DOHH2 (cell line): ENCODE results near the gene GPR160.

Experiments used
- EZH2phosphoT487 ChIP-seq: fragments of 200-600 bp; sonication (generic); IDR thresholded peaks from 2 replicates; pipeline ENCODE4 v1.6.1; 2017; ENCODE audit warnings: borderline replicate concordance, mild to moderate bottlenecking, antibody characterized with exemption, low read length, moderate library complexity, mixed read lengths
- TF ChIP-seq, protein P1 (sequence below): fragments of 200-600 bp; sonication (generic); IDR thresholded peaks from one replicate; pipeline ENCODE4 v1.5.1; 2014; ENCODE audit warnings: antibody characterized with exemption, mild to moderate bottlenecking, low read depth, low read length; ENCODE audit not compliant: poor library complexity, severe bottlenecking

GRCh38 chr3:170095771-170096170 lies 58.0 kb downstream of the GPR160 start:
- TF ChIP-seq, protein P1, sequence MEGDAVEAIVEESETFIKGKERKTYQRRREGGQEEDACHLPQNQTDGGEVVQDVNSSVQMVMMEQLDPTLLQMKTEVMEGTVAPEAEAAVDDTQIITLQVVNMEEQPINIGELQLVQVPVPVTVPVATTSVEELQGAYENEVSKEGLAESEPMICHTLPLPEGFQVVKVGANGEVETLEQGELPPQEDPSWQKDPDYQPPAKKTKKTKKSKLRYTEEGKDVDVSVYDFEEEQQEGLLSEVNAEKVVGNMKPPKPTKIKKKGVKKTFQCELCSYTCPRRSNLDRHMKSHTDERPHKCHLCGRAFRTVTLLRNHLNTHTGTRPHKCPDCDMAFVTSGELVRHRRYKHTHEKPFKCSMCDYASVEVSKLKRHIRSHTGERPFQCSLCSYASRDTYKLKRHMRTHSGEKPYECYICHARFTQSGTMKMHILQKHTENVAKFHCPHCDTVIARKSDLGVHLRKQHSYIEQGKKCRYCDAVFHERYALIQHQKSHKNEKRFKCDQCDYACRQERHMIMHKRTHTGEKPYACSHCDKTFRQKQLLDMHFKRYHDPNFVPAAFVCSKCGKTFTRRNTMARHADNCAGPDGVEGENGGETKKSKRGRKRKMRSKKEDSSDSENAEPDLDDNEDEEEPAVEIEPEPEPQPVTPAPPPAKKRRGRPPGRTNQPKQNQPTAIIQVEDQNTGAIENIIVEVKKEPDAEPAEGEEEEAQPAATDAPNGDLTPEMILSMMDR: no peak
- TF ChIP-seq EZH2phosphoT487: no peak
